SK-N-SH (cell line): ENCODE measurements around the gene ESRRG. TPM values are rescaled to one million over a fixed set of nuclear protein-coding genes. Genes with fewer than 3 reads are reported as not detected.

Experiments
- CTCF ChIA-PET: fragments of 300-600, 350-600 bp; formaldehyde crosslinking; extraction: SDS; loops from one replicate; lab custom pipeline; 2021; lab: Yijun Ruan, JAX
- POLR2A ChIA-PET: fragments of 350-600 bp; sonication (Branson Sonifier 250); formaldehyde crosslinking; extraction: SDS; loops from one replicate; lab custom pipeline; 2020; ENCODE audit warnings: antibody characterized with exemption, inconsistent platforms; lab: Yijun Ruan, JAX
- DNase-seq: peaks from one replicate; pipeline ENCODE4 v3.0.0; 2012
- H2AFZ ChIP-seq: fragments of 200-600 bp; sonication (generic); 2 replicates; pipeline ENCODE4 v1.8.1; 2016; ENCODE audit warnings: antibody characterized with exemption, mild to moderate bottlenecking, low read depth
- H3F3A ChIP-seq: fragments of 200-600 bp; sonication (generic); replicated peaks from 2 replicates; pipeline ENCODE3; 2016; ENCODE audit warnings: antibody characterized with exemption, mild to moderate bottlenecking; ENCODE audit not compliant: insufficient read depth
- H3K27ac ChIP-seq, 2 experiments: fragments of 200-500 bp in 1 of 2; fragments of 200-600 bp in 1 of 2; sonication (Bioruptor generic) in 1 of 2; sonication (generic), shearing (Covaris generic) in 1 of 2; 2 replicates each; pipeline versions ENCODE4 v1.5.1 to v1.6.1; 2014 to 2016; ENCODE audit warnings: low read depth in 2 of 2, inconsistent platforms in 1 of 2, low read length in 1 of 2, mild to moderate bottlenecking in 1 of 2, mixed read lengths in 1 of 2
- H3K27me3 ChIP-seq: fragments of 200-600 bp; sonication (generic), shearing (Covaris generic); 2 replicates; pipeline ENCODE4 v1.6.1; 2016; ENCODE audit warnings: mixed run types; ENCODE audit not compliant: insufficient read depth
- H3K36me3 ChIP-seq, 2 experiments: fragments of 200-500 bp in 1 of 2; fragments of 200-600 bp in 1 of 2; sonication (Bioruptor generic) in 1 of 2; sonication (generic) in 1 of 2; replicated peaks in 1 of 2; 2 replicates each; pipeline versions ENCODE3 to v1.5.1; 2014 to 2016; ENCODE audit warnings: low read length in 1 of 2, mild to moderate bottlenecking in 1 of 2; ENCODE audit not compliant: insufficient read depth in 2 of 2, control insufficient read depth in 1 of 2
- H3K4me1 ChIP-seq, 2 experiments: fragments of 200-500 bp in 1 of 2; fragments of 200-600 bp in 1 of 2; sonication (Bioruptor generic) in 1 of 2; sonication (generic), shearing (Covaris generic) in 1 of 2; 2 replicates each; pipeline versions ENCODE4 v1.5.1 to v1.6.1; 2014 to 2016; ENCODE audit warnings: low read depth in 1 of 2, low read length in 1 of 2, mixed run types in 1 of 2; ENCODE audit not compliant: insufficient read depth in 2 of 2, control insufficient read depth in 1 of 2
- H3K4me2 ChIP-seq: fragments of 200-600 bp; sonication (generic), shearing (Covaris generic); 2 replicates; pipeline ENCODE4 v1.6.1; 2017; ENCODE audit warnings: mixed run types
- H3K4me3 ChIP-seq, 2 experiments: fragments of 200-500 bp in 1 of 2; fragments of 200-600 bp in 1 of 2; sonication (Bioruptor generic) in 1 of 2; sonication (generic), shearing (Covaris generic) in 1 of 2; 2 replicates each; pipeline versions ENCODE4 v1.5.1 to v1.8.1; 2014 to 2016; ENCODE audit warnings: low read depth in 2 of 2, inconsistent platforms in 1 of 2, low read length in 1 of 2, mild to moderate bottlenecking in 1 of 2, mixed read lengths in 1 of 2, moderate library complexity in 1 of 2
- H3K79me2 ChIP-seq: fragments of 200-600 bp; sonication (generic); 2 replicates; pipeline ENCODE4 v1.8.1; 2017; ENCODE audit warnings: mild to moderate bottlenecking; ENCODE audit not compliant: insufficient read depth
- H3K9ac ChIP-seq: fragments of 200-600 bp; sonication (generic); 2 replicates; pipeline ENCODE4 v1.6.1; 2017; ENCODE audit warnings: mixed run types
- H3K9me2 ChIP-seq: fragments of 200-600 bp; sonication (generic); 2 replicates; pipeline ENCODE4 v1.6.1; 2017; ENCODE audit warnings: mixed run types
- H3K9me3 ChIP-seq: fragments of 200-600 bp; sonication (generic); 2 replicates; pipeline ENCODE4 v1.6.1; 2017; ENCODE audit warnings: mixed run types, mild to moderate bottlenecking, moderate library complexity
- H4K20me1 ChIP-seq: fragments of 200-600 bp; sonication (generic); 2 replicates; pipeline ENCODE4 v1.6.1; 2017; ENCODE audit warnings: mild to moderate bottlenecking, mixed run types; ENCODE audit not compliant: insufficient read depth
- CHD2 ChIP-seq: fragments of 150-350 bp; IDR thresholded peaks from 2 replicates; pipeline ENCODE4 v1.6.1; 2018; ENCODE audit warnings: low read length; ENCODE audit not compliant: partially characterized antibody
- EP300 ChIP-seq, 2 experiments: IDR thresholded peaks; 2 replicates each; pipeline versions ENCODE4 v1.4.0 to v1.6.1; 2012; ENCODE audit warnings: borderline replicate concordance in 1 of 2, low read depth in 1 of 2, low read length in 1 of 2
- FOXJ3 ChIP-seq: sonication (generic); formaldehyde crosslinking; IDR thresholded peaks from 2 replicates; pipeline ENCODE4 v1.5.1; 2020; ENCODE audit warnings: mild to moderate bottlenecking, missing genetic modification reagents
- FOXM1 ChIP-seq: IDR thresholded peaks from 2 replicates; pipeline ENCODE4 v1.4.0; 2012; ENCODE audit warnings: low read depth, mild to moderate bottlenecking
- JUND ChIP-seq: IDR thresholded peaks from 2 replicates; pipeline ENCODE4 v1.4.0; 2012
- MXI1 ChIP-seq: IDR thresholded peaks from 2 replicates; pipeline ENCODE4 v1.6.1; 2012; ENCODE audit warnings: mild to moderate bottlenecking, low read depth, low read length, improper control_type of control experiment
- NFIC ChIP-seq: IDR thresholded peaks from 2 replicates; pipeline ENCODE4 v1.4.0; 2012; ENCODE audit warnings: borderline replicate concordance
- NRF1 ChIP-seq: IDR thresholded peaks from 2 replicates; pipeline ENCODE4 v1.6.1; 2012; ENCODE audit warnings: low read depth, mild to moderate bottlenecking, low read length
- RCOR1 ChIP-seq: fragments of 150-350 bp; IDR thresholded peaks from 2 replicates; pipeline ENCODE4 v1.6.1; 2017; ENCODE audit warnings: antibody characterized with exemption, low read length
- RFX5 ChIP-seq: IDR thresholded peaks from 2 replicates; pipeline ENCODE4 v1.6.1; 2012; ENCODE audit warnings: mild to moderate bottlenecking, improper control_type of control experiment, low read length
- SIN3A ChIP-seq: IDR thresholded peaks from 2 replicates; pipeline ENCODE4 v1.6.1; 2012; ENCODE audit warnings: low read depth, mild to moderate bottlenecking, low read length, moderate library complexity, borderline replicate concordance
- SMC3 ChIP-seq: IDR thresholded peaks from 2 replicates; pipeline ENCODE4 v1.6.1; 2012; ENCODE audit warnings: low read depth, low read length, improper control_type of control experiment
- TCF12 ChIP-seq: IDR thresholded peaks from 2 replicates; pipeline ENCODE4 v1.4.0; 2012
- TEAD4 ChIP-seq: IDR thresholded peaks from 2 replicates; pipeline ENCODE4 v1.4.0; 2012; ENCODE audit warnings: mild to moderate bottlenecking, borderline replicate concordance; ENCODE audit not compliant: insufficient read depth
- ZBTB33 ChIP-seq: IDR thresholded peaks from 2 replicates; pipeline ENCODE4 v1.4.0; 2012; ENCODE audit warnings: low read depth, borderline replicate concordance
- WGBS: methylation state at CpG from one replicate; pipeline ENCODE4 v1.1.6; 2017; ENCODE audit warnings: low lambda C conversion rate; 5-methylcytosine and 5-hydroxymethylcytosine counted together
- polyA plus RNA-seq, 3 experiments: library from polyadenylated mRNA; depleted of rRNA; stranded (reverse); fragments of >200 nt; gene quantifications; 2 replicates each; pipeline ENCODE4 v1.2.3, GENCODE V29; 2012
- TF ChIP-seq, protein P1 (sequence below): IDR thresholded peaks from 2 replicates; pipeline ENCODE4; 2012
- TF ChIP-seq, protein P2 (sequence below): fragments of 150-350 bp; IDR thresholded peaks from 2 replicates; pipeline ENCODE4 v1.6.1; 2016; ENCODE audit warnings: mild to moderate bottlenecking, low read depth, low read length

Gene ESRRG
- polyA plus RNA-seq (2012; rRNA removed), result 0.26 and 0.57 TPM in 2 replicates
- polyA plus RNA-seq (2012; cell fraction: cytosol; rRNA removed), result 0.81 and 1.3 TPM in 2 replicates
- 0.35 and 0.67 TPM in 2 replicates for polyA plus RNA-seq (2012; cell fraction: nucleus; rRNA removed)

DNA sequence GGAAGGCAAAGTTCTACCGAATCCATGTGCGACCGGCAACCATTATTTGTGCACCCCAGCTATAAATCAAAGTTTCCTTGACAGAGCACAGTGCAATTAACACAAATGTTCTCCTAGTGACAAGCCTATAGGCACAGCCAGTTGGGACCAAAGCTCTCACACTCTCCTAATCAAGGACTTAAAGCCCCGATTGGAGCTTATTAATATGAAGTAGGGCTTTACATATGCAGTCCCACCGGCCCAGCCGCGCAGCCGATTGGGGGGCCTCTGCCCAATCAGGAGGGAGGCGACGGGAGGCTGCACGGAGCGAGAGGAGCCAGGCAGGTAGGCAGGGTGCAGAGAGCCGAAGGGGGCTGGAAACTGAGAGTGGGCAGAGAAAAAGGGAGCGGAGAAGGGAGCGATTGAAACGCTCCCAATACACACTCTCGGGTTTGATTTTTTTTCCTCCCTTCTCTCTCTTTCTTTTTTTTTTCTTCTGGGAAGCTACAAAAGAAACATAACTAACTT is at the start of gene ESRRG:
TSS of gene ESRRG (minus strand) at position 156 of the 507 bp plus-strand sequence. CDS start at position 26, 130 bp downstream.
- Histone ChIP-seq H3K79me2 (no peaks in the 10 kb centered on the region), H3K4me2 (peak within 1 kb of the TSS; percentile 91), H3K27ac (peak within 1 kb of the TSS in 1 of 2 experiments; percentile 76; a peak in 2 of 4 replicates), H3K9me3 (no peaks in the 10 kb centered on the region), H3K36me3 (no peaks in the 10 kb centered on the region), H3K9me2 (no peaks in the 10 kb centered on the region), H3K9ac (peak within 1 kb of the TSS; percentile 26; the same call in 1 of the 2 replicates), H3F3A (no peaks in the 10 kb centered on the region), H4K20me1 (no peaks in the 10 kb centered on the region), H3K27me3 (no peaks in the 10 kb centered on the region), H2AFZ (peak within 1 kb of the TSS; percentile 69), H3K4me1 (peaks cover 0 to 4% of the 10 kb centered on the region in 2 experiments; a peak in 2 of 4 replicates), H3K4me3 (peak within 1 kb of the TSS; percentile 61 to 71)
- ChIA-PET CTCF (interaction anchor here (0.7 to 4.4 kb wide), 12 partner anchors 11 to 1448 kb away, joined by 3 to 18 read pairs (median 3); no protein-coding TSS in a partner anchor), POLR2A (interaction anchor here (0.7 to 1.7 kb wide), 6 partner anchors 14 to 455 kb away, joined by 3 to 6 read pairs (median 4); no protein-coding TSS in a partner anchor)
- peak; percentile 75 for DNase-seq
- TF ChIP-seq SIN3A (no peak), RFX5 (peak; percentile 69; the same call in 1 of the 2 replicates), SMC3 (no peak), CHD2 (no peak), ZBTB33 (no peak), FOXJ3 (no peak), EP300 (IDR thresholded peaks at IDR 0.05; ENCODE audit: borderline replicate concordance in 1 of 2, low read depth in 1 of 2, low read length in 1 of 2) (peak in 1 of 2 experiments; percentile 27; a peak in 1 of 4 replicates), RCOR1 (no peak), NFIC (no peak), FOXM1 (no peak), JUND (no peak), MXI1 (peak; percentile 70), TEAD4 (no peak), TCF12 (no peak), NRF1 (0 out of 2 replicates have a peak, but pooled peaks have one; percentile 34)
- TF ChIP-seq, protein P1, sequence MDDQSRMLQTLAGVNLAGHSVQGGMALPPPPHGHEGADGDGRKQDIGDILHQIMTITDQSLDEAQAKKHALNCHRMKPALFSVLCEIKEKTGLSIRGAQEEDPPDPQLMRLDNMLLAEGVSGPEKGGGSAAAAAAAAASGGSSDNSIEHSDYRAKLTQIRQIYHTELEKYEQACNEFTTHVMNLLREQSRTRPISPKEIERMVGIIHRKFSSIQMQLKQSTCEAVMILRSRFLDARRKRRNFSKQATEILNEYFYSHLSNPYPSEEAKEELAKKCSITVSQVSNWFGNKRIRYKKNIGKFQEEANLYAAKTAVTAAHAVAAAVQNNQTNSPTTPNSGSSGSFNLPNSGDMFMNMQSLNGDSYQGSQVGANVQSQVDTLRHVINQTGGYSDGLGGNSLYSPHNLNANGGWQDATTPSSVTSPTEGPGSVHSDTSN, result peak; percentile 18; the same call in 1 of the 2 replicates
- TF ChIP-seq, protein P2, sequence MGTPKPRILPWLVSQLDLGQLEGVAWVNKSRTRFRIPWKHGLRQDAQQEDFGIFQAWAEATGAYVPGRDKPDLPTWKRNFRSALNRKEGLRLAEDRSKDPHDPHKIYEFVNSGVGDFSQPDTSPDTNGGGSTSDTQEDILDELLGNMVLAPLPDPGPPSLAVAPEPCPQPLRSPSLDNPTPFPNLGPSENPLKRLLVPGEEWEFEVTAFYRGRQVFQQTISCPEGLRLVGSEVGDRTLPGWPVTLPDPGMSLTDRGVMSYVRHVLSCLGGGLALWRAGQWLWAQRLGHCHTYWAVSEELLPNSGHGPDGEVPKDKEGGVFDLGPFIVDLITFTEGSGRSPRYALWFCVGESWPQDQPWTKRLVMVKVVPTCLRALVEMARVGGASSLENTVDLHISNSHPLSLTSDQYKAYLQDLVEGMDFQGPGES, result no peak
- WGBS, result under 1% methylated on average over 17 of the region's 17 CpGs
